A673 (cell line): ENCODE results near the gene TBX20.

Source experiments
- CTCF ChIP-seq: fragments of 300-800, 200-600 bp; sonication (generic); conservative IDR thresholded peaks from 2 replicates; pipeline ENCODE4 v1.5.1; 2017; ENCODE audit warnings: low read depth, mild to moderate bottlenecking, antibody characterized with exemption, low read length, moderate library complexity, mixed read lengths
- EZH2 ChIP-seq: fragments of 200-600 bp; sonication (generic); IDR thresholded peaks from 2 replicates; pipeline ENCODE4 v1.6.1; 2017; ENCODE audit warnings: borderline replicate concordance, low read depth, mild to moderate bottlenecking, mixed read lengths, antibody characterized with exemption, low read length; ENCODE audit not compliant: poor library complexity, severe bottlenecking

DNA sequence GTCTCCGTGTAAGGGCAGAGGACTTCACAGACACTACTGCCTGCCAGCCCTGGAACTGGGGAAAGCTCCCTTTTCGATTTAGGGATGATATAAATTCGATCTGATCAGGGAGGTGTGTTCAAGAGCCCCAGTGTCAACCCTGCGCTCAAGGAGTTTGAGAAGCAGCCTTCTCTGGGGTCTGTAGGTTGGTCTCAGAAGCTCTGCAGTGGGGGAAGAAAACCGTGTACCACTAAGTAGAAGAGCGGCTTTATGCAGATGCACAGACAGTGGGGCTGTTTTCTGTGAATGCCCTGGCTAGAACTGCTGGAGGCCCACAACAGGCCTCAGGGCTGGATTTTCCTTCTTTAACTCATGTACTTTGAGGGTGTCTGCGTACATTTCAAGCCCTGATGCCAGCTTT is 6.3 kb upstream of the TBX20 start:
- TF ChIP-seq CTCF (no peak), EZH2 (no peak)
